ENCODE measurements around the gene ZWILCH. TPM values are rescaled to one million over a fixed set of nuclear protein-coding genes. Genes with fewer than 3 reads are reported as not detected.

The ZWILCH gene
- total and polyA plus RNA-seq, 4 donors, result 1.5 to 11.3 (median 2.9) TPM

GRCh38 chr15:66484539-66485112 lies 20.5 kb upstream of the ZWILCH start:
- peak overlapping the region in 2 of 3 donors; percentile 20 to 31 for H3K4me3 ChIP-seq (ENCODE audit: low read depth in 1 of 3, low read length in 3 of 3)
- no peak overlapping the region for H3K9ac ChIP-seq (ENCODE audit: low read depth in 1 of 2, low read length in 2 of 2)
- DNase-seq (ENCODE audit: low spot score), result no peak
- 50% methylated on average over 5 of the region's 5 CpGs for WGBS
- TF ChIP-seq GABPA (IDR thresholded peaks at IDR 0.05 in 1 of 2, conservative IDR thresholded peaks at IDR 0.05 in 1 of 2) (peak in 1 of 2 donors; percentile 32), FOXA2 (IDR thresholded peaks at IDR 0.05) (peak; percentile 27), TAF1 (conservative IDR thresholded peaks at IDR 0.05) (no peak), REST (IDR thresholded peaks at IDR 0.05) (peak; percentile 33), YY1 (IDR thresholded peaks at IDR 0.05) (peak; percentile 44), FOXA1 (IDR thresholded peaks at IDR 0.05) (peak; percentile 17), RAD21 (IDR thresholded peaks at IDR 0.05) (peak; percentile 17 to 43), SP1 (IDR thresholded peaks at IDR 0.05) (peak; percentile 61), EGR1 (IDR thresholded peaks at IDR 0.05; ENCODE audit: low read depth in 2 of 2) (peak in 1 of 2 donors; percentile 26), RXRA (IDR thresholded peaks at IDR 0.05) (peak; percentile 64 to 87), HNF4G (IDR thresholded peaks at IDR 0.05) (no peak), JUND (IDR thresholded peaks at IDR 0.05) (peak in 1 of 2 donors; percentile 48), HNF4A (conservative IDR thresholded peaks at IDR 0.05) (peak; percentile 36 to 64)
- TF ChIP-seq, protein P1, sequence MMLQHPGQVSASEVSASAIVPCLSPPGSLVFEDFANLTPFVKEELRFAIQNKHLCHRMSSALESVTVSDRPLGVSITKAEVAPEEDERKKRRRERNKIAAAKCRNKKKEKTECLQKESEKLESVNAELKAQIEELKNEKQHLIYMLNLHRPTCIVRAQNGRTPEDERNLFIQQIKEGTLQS (IDR thresholded peaks at IDR 0.05), result no peak
- TF ChIP-seq, protein P2, sequence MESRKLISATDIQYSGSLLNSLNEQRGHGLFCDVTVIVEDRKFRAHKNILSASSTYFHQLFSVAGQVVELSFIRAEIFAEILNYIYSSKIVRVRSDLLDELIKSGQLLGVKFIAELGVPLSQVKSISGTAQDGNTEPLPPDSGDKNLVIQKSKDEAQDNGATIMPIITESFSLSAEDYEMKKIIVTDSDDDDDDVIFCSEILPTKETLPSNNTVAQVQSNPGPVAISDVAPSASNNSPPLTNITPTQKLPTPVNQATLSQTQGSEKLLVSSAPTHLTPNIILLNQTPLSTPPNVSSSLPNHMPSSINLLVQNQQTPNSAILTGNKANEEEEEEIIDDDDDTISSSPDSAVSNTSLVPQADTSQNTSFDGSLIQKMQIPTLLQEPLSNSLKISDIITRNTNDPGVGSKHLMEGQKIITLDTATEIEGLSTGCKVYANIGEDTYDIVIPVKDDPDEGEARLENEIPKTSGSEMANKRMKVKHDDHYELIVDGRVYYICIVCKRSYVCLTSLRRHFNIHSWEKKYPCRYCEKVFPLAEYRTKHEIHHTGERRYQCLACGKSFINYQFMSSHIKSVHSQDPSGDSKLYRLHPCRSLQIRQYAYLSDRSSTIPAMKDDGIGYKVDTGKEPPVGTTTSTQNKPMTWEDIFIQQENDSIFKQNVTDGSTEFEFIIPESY (IDR thresholded peaks at IDR 0.05), result no peak
- TF ChIP-seq, protein P3, sequence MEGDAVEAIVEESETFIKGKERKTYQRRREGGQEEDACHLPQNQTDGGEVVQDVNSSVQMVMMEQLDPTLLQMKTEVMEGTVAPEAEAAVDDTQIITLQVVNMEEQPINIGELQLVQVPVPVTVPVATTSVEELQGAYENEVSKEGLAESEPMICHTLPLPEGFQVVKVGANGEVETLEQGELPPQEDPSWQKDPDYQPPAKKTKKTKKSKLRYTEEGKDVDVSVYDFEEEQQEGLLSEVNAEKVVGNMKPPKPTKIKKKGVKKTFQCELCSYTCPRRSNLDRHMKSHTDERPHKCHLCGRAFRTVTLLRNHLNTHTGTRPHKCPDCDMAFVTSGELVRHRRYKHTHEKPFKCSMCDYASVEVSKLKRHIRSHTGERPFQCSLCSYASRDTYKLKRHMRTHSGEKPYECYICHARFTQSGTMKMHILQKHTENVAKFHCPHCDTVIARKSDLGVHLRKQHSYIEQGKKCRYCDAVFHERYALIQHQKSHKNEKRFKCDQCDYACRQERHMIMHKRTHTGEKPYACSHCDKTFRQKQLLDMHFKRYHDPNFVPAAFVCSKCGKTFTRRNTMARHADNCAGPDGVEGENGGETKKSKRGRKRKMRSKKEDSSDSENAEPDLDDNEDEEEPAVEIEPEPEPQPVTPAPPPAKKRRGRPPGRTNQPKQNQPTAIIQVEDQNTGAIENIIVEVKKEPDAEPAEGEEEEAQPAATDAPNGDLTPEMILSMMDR (IDR thresholded peaks at IDR 0.05; ENCODE audit: low read depth, low read length, missing input control), result no peak
- H3K9me3 ChIP-seq (ENCODE audit: control insufficient read depth in 4 of 4, low read length in 3 of 4), result no peaks in the 10 kb centered on the region
- H3K27me3 ChIP-seq (ENCODE audit: control insufficient read depth in 4 of 4, insufficient read depth in 4 of 4, low read length in 3 of 4), result no peaks in the 10 kb centered on the region
- peaks cover 2 to 8% (median 7%) of the 10 kb centered on the region in 4 donors for H3K36me3 ChIP-seq (ENCODE audit: control insufficient read depth in 4 of 4, insufficient read depth in 3 of 4, low read depth in 1 of 4, low read length in 3 of 4)
- peaks cover 9 to 80% (median 71%) of the 10 kb centered on the region in 4 donors for H3K4me1 ChIP-seq (ENCODE audit: control insufficient read depth in 4 of 4, insufficient read depth in 4 of 4, low read length in 3 of 4)
- H3K27ac ChIP-seq (ENCODE audit: low read depth in 1 of 2, low read length in 2 of 2), result peak overlapping the region; percentile 67 to 74
